Body of pancreas (tissue), 4 donors: ENCODE results near the gene VWA8. TPM values are rescaled to one million over a fixed set of nuclear protein-coding genes. Genes with fewer than 3 reads are reported as not detected.
"Not testable (repeated sequence)": the region's sequence is repeated elsewhere in the genome, so short reads cannot be mapped to it uniquely, and the experiment has no call there.

Experiments
- ATAC-seq: fragments of 150-250 bp; one replicate; pipeline ENCODE4 v1.9.1; 2016
- DNase-seq, 4 donors: peaks; one replicate each; pipeline ENCODE4 v3.0.0-alpha.2; 2019
- H3K27ac ChIP-seq, 4 donors: fragments of 200-600 bp; sonication (generic); 1 replicate in 3 of 4; 2 replicates in 1 of 4; pipeline versions ENCODE4 v1.5.1 to v1.6.1; 2016 to 2019; ENCODE audit warnings: mild to moderate bottlenecking in 1 of 4, mixed read lengths in 1 of 4, moderate library complexity in 1 of 4
- H3K27me3 ChIP-seq, 2 donors: fragments of 200-600 bp; sonication (generic); one replicate each; pipeline ENCODE4 v1.6.0; 2016; ENCODE audit warnings: mild to moderate bottlenecking in 1 of 2
- H3K36me3 ChIP-seq, 2 donors: fragments of 200-600 bp; sonication (generic); replicated peaks in 1 of 2; 2 replicates each; pipeline ENCODE4 v1.5.1; 2016; ENCODE audit warnings: low read depth in 2 of 2; ENCODE audit not compliant: insufficient read depth in 1 of 2
- H3K4me1 ChIP-seq: fragments of 200-600 bp; sonication (generic); one replicate; pipeline ENCODE4 v1.6.0; 2016
- H3K4me3 ChIP-seq, 2 donors: fragments of 200-600 bp; sonication (generic); 1 replicate in 1 of 2; 2 replicates in 1 of 2; pipeline ENCODE4 v1.5.1; 2016 to 2019
- H3K9me3 ChIP-seq, 3 donors: fragments of 200-600 bp; sonication (generic); 1 replicate in 2 of 3; 2 replicates in 1 of 3; pipeline ENCODE4 v1.5.1; 2016
- POLR2A ChIP-seq, 3 donors: fragments of 450-650 bp; IDR thresholded peaks; one replicate each; pipeline ENCODE4 v1.6.1; 2016; ENCODE audit warnings: antibody characterized with exemption in 3 of 3, mild to moderate bottlenecking in 2 of 3
- WGBS, 2 donors: methylation state at CpG; one replicate each; pipeline ENCODE4 v1.1.5; 2017; 5-methylcytosine and 5-hydroxymethylcytosine counted together
- intact Hi-C: fragments of 100-400 bp; cut with DNase I; formaldehyde crosslinking; loops from one replicate; pipeline ENCODE4 v1.15.1; 2023
- total RNA-seq, 2 donors: library from RNA; depleted of rRNA; stranded (reverse); fragments of >200 nt; gene quantifications; one replicate each; pipeline ENCODE4 v1.1.0, GENCODE V29; 2016
- TF ChIP-seq, protein P1 (sequence below), 7 experiments: fragments of 450-650 bp in 4 of 7; fragments of 200-600 bp in 3 of 7; sonication (generic) in 3 of 7; IDR thresholded peaks; one replicate each; pipeline ENCODE4 v1.5.1; 2016 to 2019; ENCODE audit warnings: antibody characterized with exemption in 7 of 7

The VWA8 gene
- total RNA-seq, 2 donors from 2014 or later: 15.8 to 29.3 TPM

DNA sequence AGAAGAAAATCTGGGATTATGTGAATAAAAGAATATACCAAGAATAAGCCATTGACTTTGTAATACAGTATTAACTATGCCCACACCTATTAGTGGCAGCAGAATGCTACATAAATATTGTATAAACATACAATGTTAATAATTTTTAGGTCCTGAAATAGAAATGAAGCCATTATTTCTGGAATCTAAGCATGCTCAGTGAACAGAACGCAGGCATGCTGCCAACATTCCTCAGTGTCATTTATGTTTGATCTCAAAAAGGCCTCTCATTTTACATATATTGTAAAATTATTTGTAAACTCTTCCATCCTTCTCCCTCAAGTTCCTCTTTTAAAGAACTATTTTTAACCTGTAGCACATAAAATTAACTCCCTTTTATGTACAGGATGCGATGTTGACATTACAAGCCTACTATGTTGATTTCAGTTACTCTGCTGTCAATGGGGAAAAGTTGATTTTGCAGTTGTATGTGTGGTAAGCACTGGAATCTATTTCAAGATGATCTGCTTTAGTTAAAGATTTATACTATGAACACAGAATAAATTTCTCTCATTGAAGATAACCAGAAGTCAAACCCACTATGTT is 118.8 kb downstream of the VWA8 start:
- no peak for DNase-seq
- TF ChIP-seq, protein P1, sequence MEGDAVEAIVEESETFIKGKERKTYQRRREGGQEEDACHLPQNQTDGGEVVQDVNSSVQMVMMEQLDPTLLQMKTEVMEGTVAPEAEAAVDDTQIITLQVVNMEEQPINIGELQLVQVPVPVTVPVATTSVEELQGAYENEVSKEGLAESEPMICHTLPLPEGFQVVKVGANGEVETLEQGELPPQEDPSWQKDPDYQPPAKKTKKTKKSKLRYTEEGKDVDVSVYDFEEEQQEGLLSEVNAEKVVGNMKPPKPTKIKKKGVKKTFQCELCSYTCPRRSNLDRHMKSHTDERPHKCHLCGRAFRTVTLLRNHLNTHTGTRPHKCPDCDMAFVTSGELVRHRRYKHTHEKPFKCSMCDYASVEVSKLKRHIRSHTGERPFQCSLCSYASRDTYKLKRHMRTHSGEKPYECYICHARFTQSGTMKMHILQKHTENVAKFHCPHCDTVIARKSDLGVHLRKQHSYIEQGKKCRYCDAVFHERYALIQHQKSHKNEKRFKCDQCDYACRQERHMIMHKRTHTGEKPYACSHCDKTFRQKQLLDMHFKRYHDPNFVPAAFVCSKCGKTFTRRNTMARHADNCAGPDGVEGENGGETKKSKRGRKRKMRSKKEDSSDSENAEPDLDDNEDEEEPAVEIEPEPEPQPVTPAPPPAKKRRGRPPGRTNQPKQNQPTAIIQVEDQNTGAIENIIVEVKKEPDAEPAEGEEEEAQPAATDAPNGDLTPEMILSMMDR (IDR thresholded peaks at IDR 0.05): no peak
- TF ChIP-seq POLR2A (IDR thresholded peaks at IDR 0.05): no peak
- Histone ChIP-seq H3K27ac (no peak overlapping the region), H3K27me3 (no peaks in the 10 kb centered on the region), H3K36me3 (no peaks in the 10 kb centered on the region), H3K4me1 (no peaks in the 10 kb centered on the region), H3K4me3 (no peak overlapping the region), H3K9me3 (no peaks in the 10 kb centered on the region)
- intact Hi-C loops: no loop called here
- 66 to 82% methylated on average over 2 of the region's 2 CpGs for WGBS, 2 donors
- no peak for ATAC-seq

DNA sequence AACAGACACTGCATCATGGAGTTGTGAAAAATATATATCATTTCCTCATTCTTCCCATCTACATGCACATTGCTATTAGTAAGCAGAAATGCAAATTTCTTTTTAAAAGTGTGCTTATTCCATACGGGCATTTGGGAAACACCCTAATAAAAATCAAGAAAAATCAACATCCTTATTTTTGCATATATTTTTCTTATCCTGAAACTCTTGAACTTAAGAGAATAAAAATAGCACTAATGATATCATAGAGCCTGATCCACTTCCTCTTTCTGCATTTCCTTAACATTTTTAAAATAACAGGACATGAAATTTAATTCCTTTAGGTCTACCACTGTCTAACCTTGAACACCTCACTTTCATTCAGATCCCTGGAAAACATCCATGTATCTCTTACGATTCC is 123.3 kb downstream of the VWA8 start:
- H3K4me1 ChIP-seq: no peaks in the 10 kb centered on the region
- H3K9me3 ChIP-seq: no peaks in the 10 kb centered on the region
- intact Hi-C loops: no loop called here
- DNase-seq (no peak), ATAC-seq (no peak)
- H3K36me3 ChIP-seq: no peaks in the 10 kb centered on the region
- H3K27ac ChIP-seq: no peak overlapping the region
- 54 to 76% methylated on average over 2 of the region's 2 CpGs for WGBS, 2 donors
- no peaks in the 10 kb centered on the region for H3K27me3 ChIP-seq
- TF ChIP-seq POLR2A (IDR thresholded peaks at IDR 0.05): no peak
- TF ChIP-seq, protein P1 (IDR thresholded peaks at IDR 0.05): no peak
- no peak overlapping the region for H3K4me3 ChIP-seq

DNA sequence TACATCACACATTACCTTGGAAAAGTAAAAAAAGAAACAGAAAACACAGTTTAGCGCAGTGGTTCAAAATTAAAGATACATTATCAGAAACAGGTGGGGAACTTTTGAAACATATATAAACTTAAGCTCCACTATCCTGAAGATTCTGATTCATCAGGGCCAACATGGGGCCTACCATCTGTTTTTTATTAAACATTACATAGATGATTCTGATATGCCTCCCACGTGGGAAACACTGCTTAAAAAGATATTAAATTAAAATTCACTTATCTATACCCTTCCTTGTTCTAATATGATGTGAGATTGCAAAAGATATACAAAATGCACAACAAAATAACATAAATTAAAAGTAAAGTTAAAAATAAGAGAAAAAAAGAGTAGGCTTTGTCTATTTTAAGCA is 125.0 kb downstream of the VWA8 start:
- H3K4me3 ChIP-seq: no peak overlapping the region
- no peaks in the 10 kb centered on the region for H3K4me1 ChIP-seq
- H3K9me3 ChIP-seq: no peaks in the 10 kb centered on the region
- intact Hi-C loops: no loop called here
- ATAC-seq (no peak), DNase-seq (no peak)
- no peaks in the 10 kb centered on the region for H3K27me3 ChIP-seq
- 87 to 96% methylated on average over 2 of the region's 2 CpGs for WGBS, 2 donors
- no peak overlapping the region for H3K27ac ChIP-seq
- TF ChIP-seq, protein P1 (IDR thresholded peaks at IDR 0.05): no peak
- H3K36me3 ChIP-seq: peaks cover 0 to 2% of the 10 kb centered on the region in 2 donors

DNA sequence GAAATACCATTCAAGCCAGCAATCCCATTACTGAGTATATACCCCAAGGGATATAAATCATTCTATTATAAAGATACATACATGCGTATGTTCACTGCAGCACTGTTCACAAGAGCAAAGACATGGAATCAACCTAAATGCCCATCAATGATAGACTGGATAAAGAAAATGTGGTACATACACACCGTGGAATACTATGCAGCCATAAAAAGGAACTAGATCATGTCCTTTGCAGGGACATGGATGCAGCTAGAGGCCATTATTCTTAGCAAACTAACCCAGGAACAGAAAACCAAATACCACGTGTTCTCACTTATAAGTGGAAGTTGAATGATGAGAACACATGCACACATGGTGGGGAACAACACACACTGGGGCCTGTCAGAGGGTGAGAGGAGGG is 126.2 kb downstream of the VWA8 start:
- 98 to 99% methylated on average over 3 of the region's 3 CpGs for WGBS, 2 donors
- H3K27ac ChIP-seq, H3K9me3 ChIP-seq, H3K4me1 ChIP-seq, ATAC-seq, H3K27me3 ChIP-seq, H3K4me3 ChIP-seq, H3K36me3 ChIP-seq, DNase-seq, intact Hi-C loops: not testable (repeated sequence)

DNA sequence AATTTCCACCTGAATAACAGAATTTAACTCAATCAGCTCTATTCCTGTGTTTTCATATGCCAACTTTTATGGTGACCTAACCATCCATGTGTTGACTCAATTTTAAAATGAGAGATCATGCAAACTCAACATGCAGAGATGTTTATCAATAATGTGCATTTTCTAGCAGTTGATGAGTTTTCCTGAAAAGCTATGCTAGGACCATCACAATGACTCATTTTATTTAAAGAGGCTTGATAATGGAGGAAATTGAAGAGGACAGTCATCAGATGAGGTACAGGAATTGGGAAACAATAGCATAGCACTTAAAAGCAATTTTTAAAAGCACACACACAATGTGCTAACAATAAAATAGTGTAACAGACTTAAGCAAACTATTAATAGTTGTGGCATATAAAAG is 127.1 kb downstream of the VWA8 start:
- Histone ChIP-seq H3K27ac (no peak overlapping the region), H3K36me3 (peaks cover 0 to 2% of the 10 kb centered on the region in 2 donors), H3K4me3 (no peak overlapping the region), H3K9me3 (no peaks in the 10 kb centered on the region), H3K27me3 (no peaks in the 10 kb centered on the region), H3K4me1 (no peaks in the 10 kb centered on the region)
- intact Hi-C loops: no loop called here
- TF ChIP-seq POLR2A (IDR thresholded peaks at IDR 0.05): no peak
- TF ChIP-seq, protein P1 (IDR thresholded peaks at IDR 0.05): no peak
- DNase-seq (no peak), ATAC-seq (no peak)
